Measurements from ENCODE around the gene TMEM203. TPM values are rescaled to one million over a fixed set of nuclear protein-coding genes. Genes with fewer than 3 reads are reported as not detected.

TMEM203 gene
- total and polyA plus RNA-seq, 8 donors, result 9.7 to 22.8 (median 13.7) TPM

GRCh38 chr9:137164370-137165249 is 40.8 kb downstream of the TMEM203 start:
- H3K9me3 ChIP-seq, result no peaks in the 10 kb centered on the region
- FAIRE-seq (no peak), ATAC-seq (no peak), DNase-seq (no peak)
- peaks cover 0 to 10% (median 2%) of the 10 kb centered on the region in 4 donors for H3K27me3 ChIP-seq
- intact Hi-C loops (cut with DNase I), result no loop called here
- H3K36me3 ChIP-seq, result no peaks in the 10 kb centered on the region
- no peak overlapping the region for H3K4me3 ChIP-seq
- no peak overlapping the region for H3K27ac ChIP-seq
- H3K4me1 ChIP-seq, result peaks cover under 1 to 16% (median 14%) of the 10 kb centered on the region in 3 donors
- TF ChIP-seq CTCF (IDR thresholded peaks at IDR 0.05), result no peak
- WGBS, 2 donors, result 79 to 88% methylated on average over 31 to 34 of the region's 34 CpGs

DNA sequence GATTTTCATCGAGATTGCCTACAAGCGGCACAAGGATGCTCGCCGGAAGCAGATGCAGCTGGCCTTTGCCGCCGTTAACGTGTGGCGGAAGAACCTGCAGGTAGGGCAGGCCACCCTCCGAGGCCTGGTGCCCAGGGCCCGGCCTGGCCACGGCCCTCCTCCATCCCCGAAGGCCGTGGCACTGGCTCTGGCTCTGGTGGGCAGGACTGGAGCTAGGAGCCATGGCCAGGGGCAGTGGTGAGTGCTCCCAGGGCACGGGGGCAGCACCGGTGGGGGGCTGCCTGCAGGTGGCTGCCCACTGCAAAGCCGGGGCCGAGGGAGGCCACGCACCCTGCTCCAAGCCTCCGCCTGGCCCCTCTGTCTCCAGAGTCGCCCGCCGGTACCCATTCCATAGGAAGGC is 41.6 kb downstream of the TMEM203 start:
- Histone ChIP-seq H3K4me1 (peaks cover 0 to 14% (median 14%) of the 10 kb centered on the region in 3 donors), H3K36me3 (no peaks in the 10 kb centered on the region), H3K4me3 (no peak overlapping the region), H3K27ac (no peak overlapping the region), H3K9me3 (no peaks in the 10 kb centered on the region), H3K27me3 (peaks cover 0 to 10% (median 2%) of the 10 kb centered on the region in 4 donors)
- intact Hi-C loops (cut with DNase I), result no loop called here
- TF ChIP-seq CTCF (IDR thresholded peaks at IDR 0.05), result no peak
- DNase-seq (no peak), ATAC-seq (no peak), FAIRE-seq (no peak)
- 80 to 81% methylated on average over 22 of the region's 22 CpGs for WGBS, 2 donors

DNA sequence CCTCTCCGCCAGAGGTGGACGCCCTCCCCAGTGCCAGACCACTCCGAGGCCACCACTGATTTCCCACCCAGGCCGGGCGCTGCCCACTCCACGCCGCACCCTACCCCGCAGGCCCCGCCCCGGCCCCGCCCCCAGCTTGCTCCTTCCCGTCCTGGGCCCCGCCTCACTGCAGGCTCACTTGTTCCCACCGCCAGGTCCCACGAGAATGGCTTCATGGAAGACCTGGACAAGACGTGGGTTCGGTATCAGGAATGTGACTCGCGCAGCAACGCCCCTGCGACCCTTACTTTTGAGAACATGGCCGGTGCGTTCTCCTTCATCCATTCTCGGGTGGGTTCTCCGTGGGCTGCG is 42.1 kb downstream of the TMEM203 start:
- no peak overlapping the region for H3K27ac ChIP-seq
- H3K27me3 ChIP-seq, result peaks cover 0 to 10% (median 2%) of the 10 kb centered on the region in 4 donors
- WGBS, 2 donors, result 30 to 34% methylated on average over 19 to 26 of the region's 26 CpGs
- no peaks in the 10 kb centered on the region for H3K9me3 ChIP-seq
- peaks cover 0 to 13% (median 12%) of the 10 kb centered on the region in 3 donors for H3K4me1 ChIP-seq
- DNase-seq (no peak), FAIRE-seq (no peak), ATAC-seq (peak in 2 of 4 donors; percentile 5 to 40)
- intact Hi-C loops (cut with DNase I), result no loop called here
- peak overlapping the region in 2 of 4 donors; percentile 12 to 35 for H3K4me3 ChIP-seq
- no peak for TF ChIP-seq CTCF (IDR thresholded peaks at IDR 0.05)
- H3K36me3 ChIP-seq, result no peaks in the 10 kb centered on the region

DNA sequence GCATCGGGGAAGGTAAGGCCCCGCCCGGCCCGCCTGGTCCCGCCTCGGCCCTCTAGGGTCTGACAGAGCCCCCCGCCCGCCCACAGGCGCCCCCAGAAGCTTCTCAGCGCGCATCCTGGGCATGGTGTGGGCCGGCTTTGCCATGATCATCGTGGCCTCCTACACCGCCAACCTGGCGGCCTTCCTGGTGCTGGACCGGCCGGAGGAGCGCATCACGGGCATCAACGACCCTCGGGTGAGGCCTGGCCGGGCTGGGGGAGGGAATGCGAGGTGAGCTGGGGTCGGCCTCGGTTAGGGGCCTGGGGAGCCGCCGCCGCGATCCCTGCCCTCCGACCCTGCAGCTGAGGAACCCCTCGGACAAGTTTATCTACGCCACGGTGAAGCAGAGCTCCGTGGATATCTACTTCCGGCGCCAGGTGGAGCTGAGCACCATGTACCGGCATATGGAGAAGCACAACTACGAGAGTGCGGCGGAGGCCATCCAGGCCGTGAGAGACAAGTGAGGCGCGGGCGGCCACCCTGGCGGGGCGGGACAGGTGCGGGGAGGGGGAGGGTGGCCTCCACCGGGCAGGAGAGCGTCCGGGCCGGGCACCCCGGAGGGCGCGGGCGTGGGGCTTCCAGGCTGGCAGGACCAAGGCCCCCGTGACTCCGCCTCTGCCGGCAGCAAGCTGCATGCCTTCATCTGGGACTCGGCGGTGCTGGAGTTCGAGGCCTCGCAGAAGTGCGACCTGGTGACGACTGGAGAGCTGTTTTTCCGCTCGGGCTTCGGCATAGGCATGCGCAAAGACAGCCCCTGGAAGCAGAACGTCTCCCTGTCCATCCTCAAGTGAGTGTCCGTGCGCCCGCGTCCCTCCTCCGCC is 42.7 kb downstream of the TMEM203 start:
- H3K27ac ChIP-seq, result no peak overlapping the region
- H3K36me3 ChIP-seq, result no peaks in the 10 kb centered on the region
- FAIRE-seq (no peak), DNase-seq (peak in 3 of 6 donors; percentile 51 to 76 (median 58)), ATAC-seq (peak; percentile 73 to 88 (median 82))
- 9 to 10% methylated on average over 64 to 74 of the region's 74 CpGs for WGBS, 2 donors
- H3K9me3 ChIP-seq, result no peaks in the 10 kb centered on the region
- no peak for TF ChIP-seq CTCF (IDR thresholded peaks at IDR 0.05)
- peaks cover 0 to 7% (median 6%) of the 10 kb centered on the region in 3 donors for H3K4me1 ChIP-seq
- H3K4me3 ChIP-seq, result peak overlapping the region in 2 of 4 donors; percentile 12 to 35
- H3K27me3 ChIP-seq, result peaks cover 0 to 10% (median 2%) of the 10 kb centered on the region in 4 donors
- intact Hi-C loops (cut with DNase I), result no loop called here
